HG03045 (cell line): ENCODE results near the gene SEC24D.
A peak's percentile ranks its signal among the peaks of the same experiment; 100 is the strongest.

Source experiments
- ATAC-seq: cut with Tn5 transposase; IDR thresholded peaks from one replicate; pipeline ENCODE4 v1.9.1; 2021; ENCODE audit warnings: mild to moderate bottlenecking, moderate library complexity; ENCODE audit not compliant: unreplicated experiment

The SEC24D gene

DNA sequence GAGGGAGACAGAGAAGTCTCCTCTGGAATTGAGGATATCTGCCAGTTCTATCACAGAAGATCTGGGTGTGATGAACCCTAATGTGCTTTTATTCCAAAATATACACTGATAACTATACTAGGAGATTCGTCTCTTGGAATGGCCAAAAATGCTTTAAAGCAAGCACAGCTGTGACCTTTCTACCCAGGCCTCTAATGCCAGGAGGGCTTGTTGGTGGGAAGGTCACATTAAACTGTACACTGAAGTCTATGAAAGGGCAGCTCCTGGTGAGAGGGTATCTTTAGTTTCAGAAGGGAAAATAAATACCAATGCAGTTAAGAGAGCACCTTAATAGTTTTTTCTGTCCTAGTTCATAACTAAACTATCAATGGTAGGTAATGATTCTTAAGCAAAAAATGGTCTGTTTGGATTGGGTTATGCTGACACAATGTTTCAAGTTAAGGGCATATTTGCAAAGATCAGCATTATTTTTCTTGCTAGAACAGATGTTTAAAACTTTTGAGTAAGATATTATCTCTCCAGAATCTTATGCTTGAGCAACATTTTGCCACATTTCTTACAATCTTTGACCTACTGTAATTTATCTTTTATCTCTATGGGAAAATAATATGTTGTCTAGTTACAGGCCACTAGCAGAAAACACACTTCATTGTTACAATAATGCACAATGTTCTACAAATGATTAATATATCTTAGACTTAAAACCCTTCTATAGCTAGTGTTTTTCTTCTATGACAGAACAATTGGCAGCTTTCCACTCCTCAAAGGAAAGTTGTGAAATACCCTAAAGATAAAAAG, 59.6 kb downstream of the SEC24D start:
- ATAC-seq, result no peak

DNA sequence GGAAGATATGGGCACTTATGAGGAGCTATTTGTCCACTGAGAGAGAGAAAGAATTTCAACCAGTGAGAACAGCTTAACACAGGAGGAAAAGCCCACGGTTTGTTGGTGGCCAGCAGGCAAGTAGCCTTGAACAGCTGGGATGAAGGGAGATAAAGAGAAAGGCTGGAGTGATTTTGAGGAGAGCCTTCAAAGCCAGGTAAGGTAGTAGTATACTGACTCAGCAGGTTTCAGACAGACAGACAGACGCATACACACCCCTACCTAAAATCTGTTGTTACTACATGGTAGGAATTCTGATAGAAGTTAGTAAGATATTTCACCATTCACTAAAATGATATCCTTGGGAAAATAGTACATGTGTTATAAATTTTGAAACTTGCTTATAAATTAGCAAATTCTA, 60.5 kb downstream of the SEC24D start:
- no peak for ATAC-seq

DNA sequence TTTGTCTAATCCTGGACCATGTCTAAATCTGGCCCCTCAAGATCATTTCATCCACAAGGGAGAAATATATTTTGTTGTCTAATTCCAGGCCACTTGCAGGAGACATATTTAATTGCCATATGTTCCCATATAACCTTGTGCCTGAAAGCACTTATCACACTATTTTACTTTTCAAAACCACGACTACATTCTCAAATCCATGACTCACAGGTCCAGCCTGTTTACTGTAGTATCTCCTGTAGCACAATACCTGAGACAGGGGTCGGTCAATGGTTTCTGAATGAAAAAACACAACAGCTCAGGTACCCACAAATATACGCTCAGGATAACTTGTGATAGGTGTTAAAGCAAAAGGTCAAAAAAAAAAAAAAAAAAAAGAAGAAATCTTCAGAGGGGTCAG, 60.9 kb downstream of the SEC24D start:
- no peak for ATAC-seq

DNA sequence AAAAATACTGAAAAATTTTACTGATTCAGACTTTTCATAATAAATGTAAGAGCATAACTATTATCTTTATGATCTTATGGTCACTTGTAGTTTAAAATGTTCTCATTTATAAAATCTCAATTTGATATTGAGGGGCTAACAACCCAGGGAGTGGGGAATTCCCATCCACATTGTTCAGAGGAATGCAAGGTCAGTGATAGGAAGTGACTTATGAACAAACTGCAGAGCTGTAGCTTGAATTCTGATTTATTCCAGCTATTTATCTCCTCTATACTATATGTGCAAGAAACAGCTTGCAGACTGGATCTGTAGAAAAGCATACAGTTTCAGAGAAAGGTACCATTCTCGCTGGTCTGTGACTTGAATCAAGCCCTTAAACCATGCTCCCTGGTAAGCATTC, 61.6 kb downstream of the SEC24D start:
- ATAC-seq, result no peak

DNA sequence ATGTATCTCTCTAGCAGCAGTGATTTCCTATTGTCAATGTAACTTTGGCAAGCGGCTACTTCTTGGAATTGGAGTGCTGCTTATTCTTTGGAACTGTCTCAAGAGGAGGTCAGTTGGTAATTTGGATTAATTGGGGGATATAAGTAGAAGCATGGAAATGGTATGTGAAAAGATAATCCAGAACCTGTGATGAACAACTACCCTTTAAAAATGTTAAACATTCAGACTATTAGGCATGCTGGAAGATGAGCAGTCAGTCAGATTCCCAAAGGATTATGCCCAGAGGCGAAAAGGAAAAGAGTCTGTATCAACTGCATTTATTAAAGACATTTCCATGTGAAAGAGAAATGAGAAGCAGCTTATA, 62.5 kb downstream of the SEC24D start:
- no peak for ATAC-seq

DNA sequence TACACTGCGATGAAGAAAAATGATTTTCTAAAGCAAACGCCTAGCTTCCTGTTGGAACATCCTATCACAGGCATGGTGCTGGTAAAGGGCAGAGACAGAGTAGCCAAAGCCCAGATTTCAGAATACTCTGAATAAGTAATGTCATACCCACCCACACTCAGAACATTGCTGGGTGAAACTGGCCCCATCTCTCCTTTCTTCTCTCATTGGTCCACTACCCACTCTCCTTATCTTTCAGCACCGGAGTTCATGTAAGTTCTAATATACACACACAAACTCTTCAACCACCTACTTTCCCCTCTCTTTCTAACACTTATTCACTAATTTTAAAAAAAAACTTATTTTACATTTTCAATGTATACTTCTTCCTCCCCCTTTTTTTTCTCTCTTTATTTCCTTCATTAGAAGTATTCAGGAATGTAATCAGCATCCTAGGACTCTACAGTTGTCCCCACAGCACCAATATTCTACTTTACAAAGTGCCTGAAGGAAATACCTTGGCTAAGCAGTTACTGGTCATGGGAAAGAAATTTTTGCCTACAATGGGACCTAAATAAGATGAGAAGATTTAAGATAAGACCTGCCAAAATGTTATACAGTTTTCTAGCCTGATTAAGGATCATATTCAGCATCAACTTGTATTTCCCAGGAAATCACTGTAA, 63.0 kb downstream of the SEC24D start:
- ATAC-seq, result no peak

DNA sequence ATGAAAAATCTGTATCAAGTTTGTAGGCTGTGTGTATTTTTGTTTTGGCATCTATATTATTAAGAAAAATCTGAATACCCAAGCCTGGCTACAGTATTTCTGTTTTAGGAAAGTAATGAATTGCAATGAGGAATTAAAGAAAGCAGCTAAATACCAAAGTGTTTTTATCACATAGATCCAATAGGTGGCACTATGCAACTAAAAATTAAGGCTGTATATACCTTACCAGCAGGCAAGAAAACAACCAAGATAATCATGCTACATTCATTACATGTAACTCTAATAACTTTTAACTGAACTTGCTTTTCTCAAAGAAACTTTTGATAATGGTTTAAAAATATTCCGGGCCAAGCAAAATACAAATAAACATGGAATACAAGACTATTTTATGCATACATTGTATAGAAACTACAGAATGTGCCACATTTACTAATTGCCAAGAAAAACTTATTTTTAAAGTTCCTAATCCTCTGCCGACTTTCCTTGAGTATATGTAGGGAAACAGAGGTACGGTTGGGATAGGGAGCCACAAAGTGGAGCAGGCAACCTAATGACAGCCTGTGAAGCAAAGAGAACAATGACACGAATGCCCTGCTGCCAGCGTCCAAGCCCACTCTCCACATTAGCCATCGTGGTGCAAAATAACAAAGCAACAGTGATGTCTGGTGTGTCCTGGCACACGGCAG, 63.7 kb downstream of the SEC24D start:
- ATAC-seq, result no peak

DNA sequence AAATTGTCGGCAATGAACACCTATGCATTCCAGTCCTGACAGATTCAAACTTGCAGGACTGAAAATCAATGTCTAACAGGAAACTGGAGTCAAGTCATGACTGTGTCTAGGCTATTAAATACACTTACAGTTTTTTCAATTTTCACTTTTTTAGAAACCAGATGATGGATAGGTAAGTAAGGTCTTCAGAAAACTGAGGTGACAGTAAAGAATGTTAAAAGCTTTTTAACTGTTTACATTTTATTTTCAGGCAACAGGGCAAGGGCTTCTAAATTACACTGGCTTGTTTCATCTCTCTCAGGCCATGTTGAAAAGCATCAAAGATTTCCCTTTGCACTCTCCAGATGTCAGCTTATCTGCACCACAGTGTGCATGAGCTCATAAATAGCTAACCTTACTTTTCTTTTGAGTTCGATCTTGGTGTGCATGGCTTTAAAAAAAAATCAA, 65.2 kb downstream of the SEC24D start:
- no peak for ATAC-seq

DNA sequence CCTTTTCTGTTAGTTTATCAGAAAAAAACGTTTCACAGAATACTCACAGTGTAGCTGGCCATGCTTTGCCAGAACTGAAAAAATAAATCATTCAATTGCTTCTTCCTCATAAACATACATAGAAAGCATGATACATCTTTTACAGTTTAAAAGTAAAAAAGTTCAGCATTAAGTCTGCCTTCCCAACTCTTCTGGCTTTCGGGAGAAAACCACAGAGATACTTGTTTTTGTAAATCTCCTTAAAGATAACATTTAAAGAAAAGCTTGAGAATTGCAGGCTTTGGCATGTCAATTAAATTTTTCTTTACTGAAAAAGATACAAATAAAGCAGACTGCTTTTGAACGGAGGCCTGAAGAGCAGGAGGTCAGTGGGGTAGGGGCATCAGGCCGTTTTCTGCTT, 66.8 kb downstream of the SEC24D start:
- no peak for ATAC-seq

DNA sequence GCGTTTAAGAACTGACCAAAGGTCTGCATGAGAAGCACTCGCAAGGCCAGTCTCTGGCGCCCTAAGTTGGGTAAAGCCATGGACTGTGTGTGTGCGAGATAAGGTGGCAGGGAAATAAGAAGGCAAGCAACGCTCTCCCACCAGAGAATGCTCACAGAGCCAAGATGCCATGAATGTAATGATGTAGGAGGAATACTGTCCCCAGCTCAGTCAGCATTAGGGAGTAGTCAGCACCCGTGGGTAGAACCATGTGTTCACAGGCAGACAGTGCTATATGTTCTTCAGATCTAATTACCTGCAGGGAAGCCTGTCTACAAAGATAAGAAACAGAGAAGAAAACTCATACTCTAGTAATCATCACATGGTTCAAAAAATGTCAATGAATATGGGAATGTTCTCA, 68.8 kb downstream of the SEC24D start:
- ATAC-seq, result no peak

DNA sequence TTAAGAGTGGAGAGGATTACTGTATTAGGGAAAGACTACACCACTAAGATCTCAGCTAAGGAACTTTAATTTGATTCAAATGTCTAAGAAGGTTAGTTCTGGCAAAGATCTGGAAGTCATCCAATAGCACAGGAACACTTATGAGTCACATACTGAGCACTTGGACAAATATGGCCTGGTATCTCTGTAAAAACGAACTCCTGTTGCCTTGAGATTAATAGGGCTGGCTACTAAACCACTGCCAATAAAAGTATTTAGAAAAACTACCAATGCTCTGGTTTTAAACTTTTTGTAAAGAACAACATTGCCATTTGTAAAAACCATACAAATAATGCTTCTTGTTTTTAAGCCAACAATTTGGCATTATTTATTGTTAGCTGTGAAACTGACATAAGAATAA, 70.5 kb downstream of the SEC24D start:
- ATAC-seq, result no peak

DNA sequence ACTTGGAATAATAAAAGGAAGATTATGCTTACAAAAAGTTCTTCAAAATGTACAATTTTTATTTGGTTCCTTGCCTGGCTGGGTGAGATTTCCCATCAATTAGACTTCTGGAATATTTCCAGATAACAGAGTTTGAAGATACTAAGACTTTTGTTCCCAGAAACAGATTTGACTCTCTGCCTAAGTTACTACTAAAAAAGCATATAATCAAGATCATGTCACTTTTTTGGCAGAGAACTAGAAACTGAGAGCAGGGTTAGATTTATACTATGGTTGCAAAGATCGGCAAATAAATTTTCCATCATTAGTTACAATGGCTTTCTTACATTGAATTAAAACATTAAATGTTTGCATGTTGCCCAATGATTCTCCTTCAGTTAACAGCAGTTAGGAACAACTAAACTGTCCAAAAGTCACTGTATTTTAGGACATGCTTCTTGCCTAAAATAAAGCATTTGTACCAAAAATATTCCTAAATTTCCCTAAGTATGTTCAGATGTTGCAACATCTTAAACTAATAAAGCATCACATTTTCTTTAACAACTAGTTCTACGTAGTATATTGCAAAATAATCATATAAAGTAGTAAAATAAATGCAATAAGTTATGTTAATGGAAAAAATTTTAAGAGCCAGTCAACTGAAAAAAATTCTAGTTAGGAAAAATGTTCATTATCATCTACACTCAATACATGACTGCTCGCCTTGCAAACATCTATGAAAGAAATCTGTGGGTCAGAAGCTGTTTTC, 73.0 kb downstream of the SEC24D start:
- no peak for ATAC-seq

DNA sequence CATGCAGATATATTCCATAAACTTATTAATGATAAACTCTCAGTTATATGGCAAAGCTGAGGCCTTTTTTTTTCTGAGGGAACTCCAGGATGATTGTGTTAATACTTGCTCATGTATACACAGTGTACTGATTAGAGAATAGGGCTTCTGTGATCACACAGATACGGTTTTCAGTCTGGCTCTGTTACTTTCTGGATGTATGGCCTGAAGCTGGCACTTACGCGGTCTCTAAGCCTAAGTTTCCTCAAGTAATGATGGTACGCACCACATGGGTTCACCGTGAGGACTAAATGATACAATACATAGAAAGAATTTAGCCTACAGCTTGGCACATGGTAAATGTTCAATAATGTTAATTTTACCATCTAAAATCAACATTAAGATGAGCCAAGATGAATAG, 73.8 kb downstream of the SEC24D start:
- ATAC-seq, result no peak

DNA sequence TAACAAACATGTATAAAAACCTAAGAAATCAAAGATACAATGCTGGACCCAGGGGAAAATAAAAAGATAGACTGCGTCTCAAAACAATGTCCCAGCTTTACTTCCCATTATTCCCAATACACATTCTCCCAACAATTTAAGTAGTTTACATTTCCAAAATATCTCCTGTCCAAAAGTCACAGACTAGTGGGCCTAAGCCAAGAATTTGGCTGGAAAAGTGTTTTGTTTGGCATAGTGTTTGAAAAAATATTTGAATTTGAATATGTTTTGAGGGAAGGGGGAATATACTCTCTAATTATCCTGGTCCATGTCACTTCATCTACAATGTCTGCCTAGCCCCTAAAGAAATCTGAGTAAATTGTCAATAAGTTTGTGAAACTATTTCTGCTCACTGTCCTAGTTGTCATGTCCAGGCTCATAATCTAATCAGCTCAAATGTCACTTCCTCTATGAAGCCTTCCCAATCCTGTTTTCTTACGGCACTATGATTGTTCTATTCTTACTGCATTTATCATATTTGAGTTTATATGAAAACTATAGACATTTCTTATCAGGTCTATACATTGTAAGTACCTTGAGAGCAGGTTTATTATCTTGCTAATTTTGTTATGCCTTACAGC, 74.4 kb downstream of the SEC24D start:
- ATAC-seq, result no peak

DNA sequence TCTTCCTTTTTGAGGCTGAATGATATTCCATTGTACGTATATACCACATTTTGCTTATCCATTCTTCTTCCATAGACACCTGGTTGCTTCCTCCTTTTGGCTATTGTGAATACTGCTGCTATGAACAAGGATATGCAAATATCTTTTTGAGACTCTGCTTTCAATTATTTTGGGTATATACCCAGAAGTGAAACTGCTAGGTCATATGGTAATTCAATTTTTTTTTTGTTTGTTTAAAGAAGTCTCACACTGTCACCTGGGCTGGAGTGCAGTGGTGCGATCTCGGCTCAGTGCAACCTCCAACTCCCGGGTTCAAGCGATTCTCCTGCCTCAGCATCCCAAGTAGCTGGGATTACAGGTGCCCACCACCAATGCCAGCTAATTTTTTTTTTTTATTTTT, 75.4 kb downstream of the SEC24D start:
- peak; percentile 96 for ATAC-seq

DNA sequence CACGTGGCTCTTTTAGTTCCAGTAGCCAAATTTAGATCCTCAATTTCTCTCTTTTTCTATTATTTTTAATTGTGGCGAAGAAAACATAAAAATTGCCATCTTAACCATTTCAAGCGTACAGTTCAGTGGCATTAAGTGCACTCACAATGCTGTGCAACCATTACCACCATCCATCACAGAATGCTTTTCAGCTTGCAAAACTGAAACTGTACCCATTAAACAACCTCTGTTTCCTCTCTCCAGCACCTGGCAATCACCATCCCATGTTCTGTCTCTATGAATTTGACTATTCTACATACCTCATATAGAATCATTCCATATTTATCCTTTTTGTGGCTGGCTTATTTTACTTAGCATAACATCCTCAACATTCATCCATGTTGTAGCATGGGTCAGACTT, 75.8 kb downstream of the SEC24D start:
- ATAC-seq, result peak; percentile 39

DNA sequence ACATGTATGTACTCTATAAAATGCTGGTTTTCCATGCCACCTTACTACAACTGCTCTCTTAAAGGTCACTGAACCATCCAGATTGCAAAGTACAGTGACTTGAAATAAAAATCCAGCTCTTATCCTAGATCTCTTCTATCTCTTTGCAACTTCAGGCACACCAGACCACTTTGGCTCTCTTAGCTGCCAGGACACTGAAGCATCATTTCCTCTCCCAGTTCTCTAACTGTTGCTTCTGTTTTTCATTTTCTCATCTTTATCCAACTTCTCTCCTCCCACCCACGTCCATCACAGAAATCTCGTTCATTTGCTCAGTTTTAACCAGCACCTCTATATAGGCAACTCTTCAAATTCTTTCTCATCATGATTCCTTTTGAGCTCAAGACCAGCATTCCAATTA, 76.4 kb downstream of the SEC24D start:
- ATAC-seq, result no peak

DNA sequence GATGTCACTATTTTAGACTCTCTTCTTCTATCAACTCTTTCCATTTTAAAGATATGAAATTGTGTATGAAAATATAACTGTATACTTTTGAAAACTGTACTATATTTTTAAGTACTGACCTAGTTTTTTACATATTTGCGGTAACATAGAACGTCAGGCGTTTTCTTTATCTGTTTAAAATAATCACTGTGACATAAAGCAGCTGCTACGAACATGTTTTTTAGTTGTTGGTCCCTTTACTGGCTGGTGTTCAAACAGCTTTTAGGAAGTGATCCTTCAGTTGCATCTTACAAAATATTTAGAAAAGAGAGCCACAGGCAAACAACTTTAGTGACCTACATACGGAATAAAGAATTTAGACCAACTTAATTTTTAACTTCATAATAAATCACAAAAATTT, 77.6 kb downstream of the SEC24D start:
- ATAC-seq, result no peak

DNA sequence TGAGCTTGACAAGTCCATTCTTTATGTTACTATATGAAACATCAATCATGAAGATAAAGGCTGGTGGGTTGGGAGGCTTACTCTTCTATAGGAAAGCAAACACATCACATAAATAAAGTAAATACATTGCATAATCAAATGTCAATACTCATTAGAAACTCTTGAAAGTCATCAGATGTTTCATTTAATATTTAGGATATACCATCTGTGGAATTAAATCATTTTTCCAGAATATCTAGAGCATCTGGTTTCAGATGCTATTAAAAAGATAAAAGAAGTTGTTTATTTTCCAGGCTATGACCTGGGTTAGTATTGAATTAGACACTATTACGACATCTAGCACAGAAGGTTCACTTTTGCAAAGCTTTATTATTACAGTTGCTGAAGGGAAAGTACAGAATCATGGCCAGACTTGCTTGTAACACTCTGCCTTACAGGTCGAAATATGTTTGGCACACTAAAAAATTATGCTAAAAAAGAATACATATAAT, 78.1 kb downstream of the SEC24D start:
- ATAC-seq, result no peak

DNA sequence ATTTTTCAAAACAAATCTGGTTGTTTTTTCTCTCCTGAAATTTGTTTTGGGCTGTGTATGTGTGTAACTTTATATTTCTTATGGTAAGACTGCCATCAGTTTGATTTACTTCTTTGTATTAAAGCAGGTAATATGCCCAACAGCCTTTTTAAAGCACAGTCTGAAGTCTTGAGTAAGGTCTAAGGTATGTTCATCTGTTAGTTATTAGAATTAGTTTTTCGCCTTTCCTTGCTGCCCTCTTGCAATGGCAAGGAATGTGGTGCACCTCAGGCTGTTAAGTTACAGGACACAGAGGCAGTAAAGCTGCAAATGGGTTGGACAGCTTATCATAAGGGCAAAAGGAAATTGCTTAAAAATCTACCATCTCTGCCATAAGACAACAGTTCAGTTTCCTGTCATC, 79.0 kb downstream of the SEC24D start:
- no peak for ATAC-seq

DNA sequence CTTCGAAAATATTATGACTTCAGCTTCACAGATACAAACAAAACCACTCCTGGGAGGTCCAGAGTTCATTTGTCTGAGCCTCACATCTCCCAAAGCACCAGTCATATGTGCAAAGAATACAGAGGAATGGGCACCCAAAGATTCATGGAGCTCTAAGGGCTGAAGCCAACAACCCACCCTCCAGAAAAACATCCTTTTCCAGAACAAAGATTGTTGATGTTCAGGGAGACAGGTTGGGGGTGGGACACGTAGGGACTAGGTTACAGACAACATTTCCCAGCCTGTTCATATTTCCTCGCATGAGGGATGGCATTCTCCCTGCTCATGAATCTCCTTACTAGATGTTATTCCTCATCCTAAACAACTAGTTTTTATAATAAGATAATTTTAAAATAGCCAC, 79.5 kb downstream of the SEC24D start:
- ATAC-seq, result no peak
